Keratinocyte (primary cell): ENCODE measurements around the gene ACYP2. TPM values are rescaled to one million over a fixed set of nuclear protein-coding genes. Genes with fewer than 3 reads are reported as not detected.

ENCODE experiments used
- DNase-seq: peaks from one replicate; pipeline ENCODE4 v3.0.0-alpha.2; 2011; ENCODE audit warnings: low read depth, missing footprints, low spot score
- FAIRE-seq: peaks from 2 replicates; lab custom pipeline; 2011; peaks lifted over from hg19 to GRCh38; lab: Jason Lieb, UNC
- H2AFZ ChIP-seq: 2 replicates; pipeline ENCODE4 v1.6.0; 2012; ENCODE audit warnings: low read length, control low read depth, inconsistent platforms; ENCODE audit not compliant: control insufficient read depth
- H3K27ac ChIP-seq: 2 replicates; pipeline ENCODE4 v1.5.1; 2011; ENCODE audit warnings: low read length; ENCODE audit not compliant: control insufficient read depth, insufficient read depth
- H3K27me3 ChIP-seq: 3 replicates; pipeline ENCODE4 v1.6.0; 2011; ENCODE audit warnings: low read length; ENCODE audit not compliant: control insufficient read depth, insufficient read depth; ENCODE audit errors: extremely low read depth
- H3K36me3 ChIP-seq, 2 experiments: 2 replicates in 1 of 2; 3 replicates in 1 of 2; pipeline ENCODE4 v1.5.1; 2011; ENCODE audit warnings: low read length in 2 of 2, mild to moderate bottlenecking in 1 of 2; ENCODE audit not compliant: control insufficient read depth in 2 of 2, insufficient read depth in 2 of 2; ENCODE audit errors: extremely low read depth in 1 of 2
- H3K4me1 ChIP-seq: 3 replicates; pipeline ENCODE4 v1.5.1; 2011; ENCODE audit warnings: low read length; ENCODE audit not compliant: control insufficient read depth, insufficient read depth; ENCODE audit errors: extremely low read depth
- H3K4me2 ChIP-seq: 3 replicates; pipeline ENCODE4 v1.6.0; 2011; ENCODE audit warnings: low read depth, low read length; ENCODE audit not compliant: control insufficient read depth, insufficient read depth; ENCODE audit errors: extremely low read depth
- H3K4me3 ChIP-seq, 3 experiments: fragments of 200-600 bp in 1 of 3; sonication (generic) in 1 of 3; 2 replicates in 2 of 3; 3 replicates in 1 of 3; pipeline ENCODE4 v1.5.1; 2011 to 2016; ENCODE audit warnings: low read length in 3 of 3, mild to moderate bottlenecking in 3 of 3, control low read depth in 2 of 3, inconsistent platforms in 1 of 3, low read depth in 1 of 3, mixed read lengths in 1 of 3, mixed run types in 1 of 3, moderate library complexity in 1 of 3; ENCODE audit not compliant: control insufficient read depth in 2 of 3, insufficient read depth in 2 of 3; ENCODE audit errors: extremely low read depth in 1 of 3
- H3K79me2 ChIP-seq: 2 replicates; pipeline ENCODE4 v1.6.0; 2012; ENCODE audit warnings: low read length; ENCODE audit not compliant: control insufficient read depth, insufficient read depth
- H3K9ac ChIP-seq: 3 replicates; pipeline ENCODE4 v1.6.0; 2011; ENCODE audit warnings: low read length; ENCODE audit not compliant: control insufficient read depth, insufficient read depth; ENCODE audit errors: extremely low read depth
- H3K9me1 ChIP-seq: 3 replicates; pipeline ENCODE4 v1.6.0; 2011; ENCODE audit warnings: low read length; ENCODE audit not compliant: control insufficient read depth, insufficient read depth; ENCODE audit errors: extremely low read depth
- H3K9me3 ChIP-seq: 2 replicates; pipeline ENCODE4 v1.5.1; 2012; ENCODE audit warnings: low read depth, low read length; ENCODE audit not compliant: control insufficient read depth
- H4K20me1 ChIP-seq: 3 replicates; pipeline ENCODE4 v1.6.0; 2011; ENCODE audit warnings: low read length; ENCODE audit not compliant: control insufficient read depth, insufficient read depth; ENCODE audit errors: extremely low read depth
- CTCF ChIP-seq, 3 experiments: IDR thresholded peaks in 1 of 3; conservative IDR thresholded peaks in 1 of 3; optimal IDR thresholded peaks in 1 of 3; 2 replicates in 2 of 3; 3 replicates in 1 of 3; pipeline versions ENCODE3 to v1.5.1; 2011; ENCODE audit warnings: low read length in 3 of 3, mild to moderate bottlenecking in 3 of 3, moderate library complexity in 2 of 3, control low read depth in 1 of 3, inconsistent platforms in 1 of 3; ENCODE audit not compliant: insufficient read depth in 2 of 3; ENCODE audit errors: extremely low read depth in 1 of 3
- EZH2 ChIP-seq: IDR thresholded peaks from one replicate; pipeline ENCODE4 v1.6.1; 2012; ENCODE audit warnings: inconsistent platforms, mild to moderate bottlenecking, low read length, moderate library complexity
- dilution Hi-C: fragments of 300-500 bp; cut with MboI; formaldehyde crosslinking; loops from one replicate; pipeline ENCODE4 v1.7.0; 2020; ENCODE audit warnings: low sequenced_read_pairs; ENCODE audit not compliant: extremely low pct_ligation_motif_present
- polyA plus RNA-seq, 5 experiments: library from polyadenylated mRNA; depleted of rRNA in 3 of 5; stranded (reverse) in 3 of 5; stranded (forward) in 1 of 5; unstranded in 1 of 5; fragments of >200 nt; gene quantifications; 1 replicate in 1 of 5; 2 replicates in 3 of 5; 3 replicates in 1 of 5; pipeline versions ENCODE4 v1.2.1 to v1.2.3, GENCODE V29; 2011 to 2012; ENCODE audit warnings: missing spikeins in 2 of 5, low read depth in 1 of 5, low replicate concordance in 1 of 5

Gene ACYP2
- polyA plus RNA-seq, 1 donor (not counting 4 experiments of a cell fraction or from before 2014, with no cell fraction given): 8.7 TPM

- Histone ChIP-seq H3K27ac (no peak overlapping the region), H3K4me1 (no peaks in the 10 kb centered on the region), H3K27me3 (no peaks in the 10 kb centered on the region), H3K4me2 (no peak overlapping the region), H3K9me1 (no peaks in the 10 kb centered on the region), H3K36me3 (no peaks in the 10 kb centered on the region), H2AFZ (no peak overlapping the region), H3K9ac (no peak overlapping the region), H4K20me1 (no peaks in the 10 kb centered on the region), H3K9me3 (no peaks in the 10 kb centered on the region), H3K79me2 (no peaks in the 10 kb centered on the region), H3K4me3 (no peak overlapping the region)
- no peak for DNase-seq
- dilution Hi-C loops: no loop called here
- no peak for TF ChIP-seq EZH2
- no peak for TF ChIP-seq CTCF (optimal IDR thresholded peaks at IDR 0.05 in 1 of 3, IDR thresholded peaks at IDR 0.05 in 1 of 3, conservative IDR thresholded peaks at IDR 0.05 in 1 of 3; ENCODE audit: extremely low read depth in 1 of 3, insufficient read depth in 2 of 3, low read length in 3 of 3)
- no peak for FAIRE-seq
These were observed 42.9 kb downstream of the ACYP2 start for GRCh38 chr2:54158311-54158710.

DNA sequence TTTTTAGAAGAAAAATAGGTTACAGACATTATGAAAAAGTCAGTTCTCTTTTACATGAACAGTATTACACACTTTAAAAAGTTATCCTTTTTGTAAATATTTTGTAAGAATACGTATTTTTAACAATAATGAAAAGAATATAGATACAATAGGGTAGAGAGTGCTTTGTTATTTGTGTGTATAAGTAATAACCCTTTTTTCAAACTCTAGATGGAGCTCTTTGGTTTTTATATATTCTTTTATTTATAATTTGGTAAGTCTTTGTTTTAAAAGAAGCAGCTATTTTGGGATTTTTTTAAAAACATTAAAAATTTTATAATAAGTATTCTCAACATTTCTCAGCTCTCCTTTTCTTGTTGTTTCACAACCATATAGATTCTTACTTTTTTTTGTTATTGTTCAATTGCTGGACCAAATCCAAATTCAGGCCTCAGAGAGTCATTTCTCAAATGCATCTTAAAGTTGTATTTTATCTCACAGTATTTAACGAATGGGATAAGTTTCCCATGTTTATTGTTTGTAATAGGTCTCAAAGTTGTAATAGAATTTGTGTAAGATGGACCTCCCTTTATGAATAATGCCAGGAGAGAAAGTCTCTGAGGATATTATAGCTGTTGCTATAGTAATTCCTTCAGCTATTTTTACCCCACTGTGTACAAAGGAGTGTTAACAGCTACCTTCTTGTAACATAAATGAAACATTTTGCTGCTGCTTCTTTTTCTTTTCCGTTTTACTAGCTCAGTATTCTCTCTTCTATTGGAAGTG, 46.4 kb downstream of the ACYP2 start:
- FAIRE-seq: no peak
- H2AFZ ChIP-seq: no peak overlapping the region
- no peak overlapping the region for H3K9ac ChIP-seq
- H3K9me1 ChIP-seq: no peaks in the 10 kb centered on the region
- no peaks in the 10 kb centered on the region for H4K20me1 ChIP-seq
- H3K27ac ChIP-seq: no peak overlapping the region
- TF ChIP-seq EZH2: no peak
- TF ChIP-seq CTCF (optimal IDR thresholded peaks at IDR 0.05 in 1 of 3, IDR thresholded peaks at IDR 0.05 in 1 of 3, conservative IDR thresholded peaks at IDR 0.05 in 1 of 3; ENCODE audit: extremely low read depth in 1 of 3, insufficient read depth in 2 of 3, low read length in 3 of 3): no peak
- H3K27me3 ChIP-seq: no peaks in the 10 kb centered on the region
- no peak overlapping the region for H3K4me3 ChIP-seq
- H3K4me2 ChIP-seq: no peak overlapping the region
- no peak for DNase-seq
- no peaks in the 10 kb centered on the region for H3K9me3 ChIP-seq
- H3K79me2 ChIP-seq: no peaks in the 10 kb centered on the region
- H3K4me1 ChIP-seq: no peaks in the 10 kb centered on the region
- H3K36me3 ChIP-seq: no peaks in the 10 kb centered on the region
- dilution Hi-C loops: no loop called here
